GM06990 (cell line): ENCODE results near the gene ITLN2.

Source experiments
- DNase-seq: peaks from one replicate; pipeline ENCODE4 v3.0.0-alpha.2; 2011; ENCODE audit not compliant: insufficient read length; ENCODE audit errors: extremely low read depth
- H3K27me3 ChIP-seq: replicated peaks from 2 replicates; pipeline ENCODE4 v1.6.0; 2011; ENCODE audit warnings: low read length; ENCODE audit not compliant: control insufficient read depth, insufficient read depth
- H3K36me3 ChIP-seq: 2 replicates; pipeline ENCODE4 v1.5.1; 2011; ENCODE audit warnings: low read length; ENCODE audit not compliant: control insufficient read depth, insufficient read depth
- H3K4me3 ChIP-seq: replicated peaks from 2 replicates; pipeline ENCODE4 v1.5.1; 2011; ENCODE audit warnings: low read depth, mild to moderate bottlenecking, control low read depth, low read length
- CTCF ChIP-seq: IDR thresholded peaks from 2 replicates; pipeline ENCODE4 v1.5.1; 2011; ENCODE audit warnings: low read length, control low read depth, mild to moderate bottlenecking, inconsistent platforms; ENCODE audit not compliant: insufficient read depth, poor library complexity, severe bottlenecking

Gene ITLN2

DNA sequence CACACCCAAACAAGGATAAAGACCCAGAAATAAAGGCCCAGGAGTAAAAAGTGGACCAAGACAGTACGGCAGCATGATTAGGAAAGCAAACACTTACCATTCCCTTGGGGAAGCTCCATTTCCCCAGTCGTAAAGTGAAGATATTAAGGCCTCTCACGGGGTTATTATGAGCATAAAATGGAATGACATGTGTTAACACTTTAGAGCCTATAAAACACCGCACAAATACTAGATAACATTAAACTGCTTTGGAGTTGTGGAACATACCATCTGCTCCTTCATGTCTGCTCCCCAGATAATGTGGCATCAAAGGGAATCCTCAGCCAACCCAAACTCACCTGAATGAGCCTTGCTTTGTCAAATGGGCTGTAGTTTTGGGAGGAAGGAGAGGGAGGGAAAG, 8.9 kb upstream of the ITLN2 start:
- H3K4me3 ChIP-seq = no peak overlapping the region
- no peak for TF ChIP-seq CTCF
- DNase-seq = no peak
- no peaks in the 10 kb centered on the region for H3K27me3 ChIP-seq
- H3K36me3 ChIP-seq = no peaks in the 10 kb centered on the region

- TF ChIP-seq CTCF = no peak
- H3K36me3 ChIP-seq = no peaks in the 10 kb centered on the region
- H3K4me3 ChIP-seq = no peak overlapping the region
- H3K27me3 ChIP-seq = no peaks in the 10 kb centered on the region
- DNase-seq = no peak
These were observed 6.8 kb upstream of the ITLN2 start for GRCh38 chr1:160961419-160961818.

GRCh38 chr1:160956966-160957365, 2.4 kb upstream of the ITLN2 start:
- TF ChIP-seq CTCF = no peak
- DNase-seq = no peak
- H3K27me3 ChIP-seq = no peaks in the 10 kb centered on the region
- no peaks in the 10 kb centered on the region for H3K36me3 ChIP-seq
- H3K4me3 ChIP-seq = no peak overlapping the region

DNA sequence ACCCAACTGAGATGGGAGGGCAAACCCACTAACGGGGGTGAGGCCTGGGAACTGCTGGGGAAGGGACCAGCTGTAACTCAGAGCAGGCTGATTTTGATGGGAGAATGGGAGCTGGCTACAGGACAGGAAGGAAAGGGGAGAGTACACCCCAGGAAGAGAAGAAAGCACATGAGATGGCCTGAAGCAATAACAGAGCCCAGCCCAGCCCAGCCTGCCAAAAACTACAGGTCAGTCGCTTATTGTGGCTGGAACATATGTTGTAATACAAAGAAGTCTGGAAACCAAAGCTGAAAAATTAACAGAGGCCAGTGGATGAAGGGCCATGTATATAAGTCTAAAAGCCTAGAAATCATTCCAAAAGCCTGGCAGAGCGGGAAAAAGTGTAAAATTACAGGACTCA, 1.6 kb downstream of the ITLN2 start:
- Histone ChIP-seq H3K36me3 (no peaks in the 10 kb centered on the region), H3K27me3 (no peaks in the 10 kb centered on the region), H3K4me3 (no peak overlapping the region)
- TF ChIP-seq CTCF = no peak
- no peak for DNase-seq

DNA sequence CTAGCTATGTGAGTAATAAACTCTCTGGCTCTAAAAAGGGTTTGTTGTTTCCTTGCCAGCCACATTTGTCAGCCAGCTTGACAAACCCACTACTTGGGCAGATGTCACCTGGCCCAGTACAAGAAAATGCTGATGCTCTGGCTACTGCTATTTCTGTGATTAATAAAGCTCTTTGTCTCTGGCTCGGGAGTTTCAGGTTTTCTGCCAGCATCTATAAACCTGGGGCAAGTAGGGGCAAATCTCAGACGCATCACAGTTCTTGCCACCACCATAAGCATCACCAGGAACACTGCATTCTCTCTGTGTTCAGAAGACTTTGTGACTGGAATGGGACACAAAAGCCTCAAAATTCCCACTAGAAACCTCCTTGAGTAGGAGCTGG, 2.5 kb downstream of the ITLN2 start:
- Histone ChIP-seq H3K4me3 (no peak overlapping the region), H3K36me3 (no peaks in the 10 kb centered on the region), H3K27me3 (no peaks in the 10 kb centered on the region)
- TF ChIP-seq CTCF = no peak
- no peak for DNase-seq

GRCh38 chr1:160951443-160952128, 3.0 kb downstream of the ITLN2 start:
- no peaks in the 10 kb centered on the region for H3K27me3 ChIP-seq
- no peak overlapping the region for H3K4me3 ChIP-seq
- DNase-seq = peak; percentile 17
- H3K36me3 ChIP-seq = no peaks in the 10 kb centered on the region
- TF ChIP-seq CTCF = peak; percentile 85
